ENCODE measurements around the gene FRY. TPM values are rescaled to one million over a fixed set of nuclear protein-coding genes. Genes with fewer than 3 reads are reported as not detected.
A peak's percentile ranks its signal among the peaks of the same experiment; 100 is the strongest.

FRY gene
- total and polyA plus RNA-seq, 10 of the 15 experiments (the other 5 are each of a cell fraction or from before 2014, with no cell fraction given): 0.18 to 1.4 (median 0.30) TPM

- Histone ChIP-seq H3K4me3 (no peak overlapping the region), H3K27ac (ENCODE audit: control insufficient read depth, insufficient read depth) (no peak overlapping the region), H3K79me2 (ENCODE audit: control insufficient read depth, insufficient read depth, low read length) (no peaks in the 10 kb centered on the region), H3K36me3 (ENCODE audit: control insufficient read depth in 2 of 2, insufficient read depth in 2 of 2, low read length in 1 of 2) (no peaks in the 10 kb centered on the region), H3K4me1 (ENCODE audit: control insufficient read depth, insufficient read depth, low read length) (no peaks in the 10 kb centered on the region), H3K9ac (ENCODE audit: control insufficient read depth, insufficient read depth, low read length) (no peak overlapping the region), H2AFZ (ENCODE audit: control insufficient read depth, low read depth, low read length) (no peak overlapping the region), H3K9me3 (replicated peaks; ENCODE audit: control insufficient read depth, insufficient read depth, low read length) (no peaks in the 10 kb centered on the region), H3K4me2 (ENCODE audit: control insufficient read depth, insufficient read depth) (no peak overlapping the region), H3K27me3 (replicated peaks in 1 of 2; ENCODE audit: control insufficient read depth in 2 of 2, insufficient read depth in 2 of 2, low read length in 1 of 2) (no peaks in the 10 kb centered on the region; a peak in 1 of 4 replicates), H4K20me1 (ENCODE audit: control insufficient read depth, insufficient read depth) (no peaks in the 10 kb centered on the region)
- ATAC-seq (no peak), DNase-seq (ENCODE audit: low read depth, low spot score) (no peak), FAIRE-seq (no peak)
- intact Hi-C loops (cut with micrococcal nuclease; ENCODE audit: unreplicated experiment) (no loop called here), in situ Hi-C loops (cut with MboI) (no loop called here)
- 0% methylated on average over 5 of the region's 5 CpGs for WGBS (ENCODE audit: insufficient coverage, insufficient replicate concordance, low lambda C conversion rate, missing lambda C conversion rate)
- RAD21 ChIA-PET (ENCODE audit: unreplicated experiment): no interaction called here
- SMC1A ChIA-PET (ENCODE audit: uncharacterized antibody, unreplicated experiment): no interaction called here
- POLR2A ChIA-PET: no interaction called here
- no TSS peak for BruUV-seq (replicated peaks)
- TF ChIP-seq DPF2 (IDR thresholded peaks at IDR 0.05) (no peak), WRNIP1 (IDR thresholded peaks at IDR 0.05; ENCODE audit: borderline replicate concordance, low read depth, low read length) (no peak), FOS (IDR thresholded peaks at IDR 0.05; ENCODE audit: borderline replicate concordance, extremely low read depth, insufficient read length) (no peak), TBL1XR1 (IDR thresholded peaks at IDR 0.05; ENCODE audit: low read depth, low read length) (no peak), BACH1 (IDR thresholded peaks at IDR 0.05; ENCODE audit: borderline replicate concordance) (no peak), SUPT20H (IDR thresholded peaks at IDR 0.05; ENCODE audit: borderline replicate concordance, control insufficient read depth, low read depth, low read length) (no peak), SIN3A (IDR thresholded peaks at IDR 0.05; ENCODE audit: low read depth, low read length) (no peak), PAX5 (IDR thresholded peaks at IDR 0.05; ENCODE audit: borderline replicate concordance, low read depth, low read length) (no peak), TCF12 (IDR thresholded peaks at IDR 0.05; ENCODE audit: low read depth, low read length) (no peak), JUNB (IDR thresholded peaks at IDR 0.05) (peak; percentile 21; the same call in 1 of the 2 replicates), SREBF2 (IDR thresholded peaks at IDR 0.05; ENCODE audit: low read length) (no peak), BRCA1 (IDR thresholded peaks at IDR 0.05; ENCODE audit: low read depth, low read length) (no peak), RUNX3 (IDR thresholded peaks at IDR 0.05; ENCODE audit: low read length) (0 out of 2 replicates have a peak, but pooled peaks have one; percentile 6), EED (IDR thresholded peaks at IDR 0.05; ENCODE audit: low read depth) (0 out of 2 replicates have a peak, but pooled peaks have one; percentile 16), BCL11A (IDR thresholded peaks at IDR 0.05; ENCODE audit: low read depth, low read length) (peak; percentile 28; the same call in 1 of the 2 replicates), MXI1 (IDR thresholded peaks at IDR 0.05; ENCODE audit: low read depth, low read length) (no peak), NR2F1 (conservative IDR thresholded peaks at IDR 0.05) (no peak), EGR1 (IDR thresholded peaks at IDR 0.05; ENCODE audit: borderline replicate concordance in 1 of 2, low read depth in 2 of 2, low read length in 2 of 2) (no peak), ZZZ3 (IDR thresholded peaks at IDR 0.05; ENCODE audit: control insufficient read depth, insufficient read length, low read depth) (no peak), NFXL1 (IDR thresholded peaks at IDR 0.05; ENCODE audit: borderline replicate concordance) (no peak), ATF7 (IDR thresholded peaks at IDR 0.05; ENCODE audit: low read depth) (no peak), BMI1 (IDR thresholded peaks at IDR 0.05; ENCODE audit: borderline replicate concordance) (no peak), MYB (IDR thresholded peaks at IDR 0.05; ENCODE audit: borderline replicate concordance, low read depth, low read length) (no peak), ETV6 (conservative IDR thresholded peaks at IDR 0.05 in 1 of 2, IDR thresholded peaks at IDR 0.05 in 1 of 2; ENCODE audit: borderline replicate concordance in 1 of 2, low read depth in 1 of 2) (no peak), YBX1 (IDR thresholded peaks at IDR 0.05) (no peak)
- TF ChIP-seq, protein P1, sequence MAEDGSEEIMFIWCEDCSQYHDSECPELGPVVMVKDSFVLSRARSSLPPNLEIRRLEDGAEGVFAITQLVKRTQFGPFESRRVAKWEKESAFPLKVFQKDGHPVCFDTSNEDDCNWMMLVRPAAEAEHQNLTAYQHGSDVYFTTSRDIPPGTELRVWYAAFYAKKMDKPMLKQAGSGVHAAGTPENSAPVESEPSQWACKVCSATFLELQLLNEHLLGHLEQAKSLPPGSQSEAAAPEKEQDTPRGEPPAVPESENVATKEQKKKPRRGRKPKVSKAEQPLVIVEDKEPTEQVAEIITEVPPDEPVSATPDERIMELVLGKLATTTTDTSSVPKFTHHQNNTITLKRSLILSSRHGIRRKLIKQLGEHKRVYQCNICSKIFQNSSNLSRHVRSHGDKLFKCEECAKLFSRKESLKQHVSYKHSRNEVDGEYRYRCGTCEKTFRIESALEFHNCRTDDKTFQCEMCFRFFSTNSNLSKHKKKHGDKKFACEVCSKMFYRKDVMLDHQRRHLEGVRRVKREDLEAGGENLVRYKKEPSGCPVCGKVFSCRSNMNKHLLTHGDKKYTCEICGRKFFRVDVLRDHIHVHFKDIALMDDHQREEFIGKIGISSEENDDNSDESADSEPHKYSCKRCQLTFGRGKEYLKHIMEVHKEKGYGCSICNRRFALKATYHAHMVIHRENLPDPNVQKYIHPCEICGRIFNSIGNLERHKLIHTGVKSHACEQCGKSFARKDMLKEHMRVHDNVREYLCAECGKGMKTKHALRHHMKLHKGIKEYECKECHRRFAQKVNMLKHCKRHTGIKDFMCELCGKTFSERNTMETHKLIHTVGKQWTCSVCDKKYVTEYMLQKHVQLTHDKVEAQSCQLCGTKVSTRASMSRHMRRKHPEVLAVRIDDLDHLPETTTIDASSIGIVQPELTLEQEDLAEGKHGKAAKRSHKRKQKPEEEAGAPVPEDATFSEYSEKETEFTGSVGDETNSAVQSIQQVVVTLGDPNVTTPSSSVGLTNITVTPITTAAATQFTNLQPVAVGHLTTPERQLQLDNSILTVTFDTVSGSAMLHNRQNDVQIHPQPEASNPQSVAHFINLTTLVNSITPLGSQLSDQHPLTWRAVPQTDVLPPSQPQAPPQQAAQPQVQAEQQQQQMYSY (CRISPR knock-in tag; IDR thresholded peaks at IDR 0.05): no peak
- CTCF ChIA-PET: no interaction called here
Measured at GRCh38 chr13:32092496-32092895, 60.9 kb downstream of the FRY start.
